IMR-90 (cell line): ENCODE results near the gene EMC8. TPM values are rescaled to one million over a fixed set of nuclear protein-coding genes. Genes with fewer than 3 reads are reported as not detected.

Experiments
- ATAC-seq: fragments of 200-7000 bp; cut with Tn5 transposase; 2 replicates; pipeline ENCODE4 v1.9.1; 2020; ENCODE audit warnings: low read depth, mild to moderate bottlenecking, moderate library complexity
- BruUV-seq: library from RNA; stranded (reverse); fragments of 400-500 nt; replicated peaks from 2 replicates; lab custom pipeline; 2021; lab: Mats Ljungman, UMichigan
- CTCF ChIA-PET: fragments of 300-600 bp; formaldehyde crosslinking; extraction: SDS; loops from one replicate; lab custom pipeline; 2021; ENCODE audit warnings: antibody characterized with exemption; lab: Yijun Ruan, JAX
- POLR2A ChIA-PET: fragments of 300-600 bp; sonication (Branson Sonifier 250); formaldehyde crosslinking; loops from one replicate; lab custom pipeline; 2022; ENCODE audit warnings: antibody characterized with exemption; ENCODE audit not compliant: unreplicated experiment; lab: Charles Lee
- DNase-seq: peaks from one replicate; pipeline ENCODE4 v3.0.0; 2013
- H2AFZ ChIP-seq: replicated peaks from 2 replicates; pipeline ENCODE3; 2013; ENCODE audit warnings: low read length, mild to moderate bottlenecking; ENCODE audit not compliant: poor library complexity
- H2AK5ac ChIP-seq: 2 replicates; pipeline ENCODE4 v1.6.1; 2013; ENCODE audit warnings: low read depth, low read length, inconsistent platforms
- H2AK9ac ChIP-seq: replicated peaks from 2 replicates; pipeline ENCODE3; 2013; ENCODE audit warnings: mild to moderate bottlenecking, low read depth, low read length, moderate library complexity; ENCODE audit not compliant: poor library complexity
- H2BK120ac ChIP-seq: 2 replicates; pipeline ENCODE4 v1.6.1; 2013; ENCODE audit warnings: low read depth, low read length, inconsistent platforms
- H2BK15ac ChIP-seq: 3 replicates; pipeline ENCODE4 v1.6.1; 2013; ENCODE audit warnings: low read depth, low read length, inconsistent platforms
- H2BK20ac ChIP-seq: 2 replicates; pipeline ENCODE4 v1.6.1; 2013; ENCODE audit warnings: low read depth, mild to moderate bottlenecking, inconsistent platforms, low read length, moderate library complexity
- H2BK5ac ChIP-seq: 2 replicates; pipeline ENCODE4 v1.6.1; 2013; ENCODE audit warnings: mild to moderate bottlenecking, low read depth, low read length, inconsistent platforms; ENCODE audit not compliant: poor library complexity, severe bottlenecking
- H3K14ac ChIP-seq: replicated peaks from 2 replicates; pipeline ENCODE4 v1.6.1; 2013; ENCODE audit warnings: low read depth, low read length, inconsistent platforms
- H3K18ac ChIP-seq: 2 replicates; pipeline ENCODE4 v1.6.1; 2013; ENCODE audit warnings: low read depth, low read length, control low read depth
- H3K23ac ChIP-seq: 2 replicates; pipeline ENCODE4 v1.6.1; 2013; ENCODE audit warnings: low read depth, low read length, inconsistent platforms
- H3K27ac ChIP-seq: 2 replicates; pipeline ENCODE4 v1.5.1; 2013; ENCODE audit warnings: mild to moderate bottlenecking, control low read depth, low read length; ENCODE audit not compliant: insufficient read depth
- H3K27me3 ChIP-seq: 2 replicates; pipeline ENCODE4 v1.6.1; 2013; ENCODE audit warnings: low read length; ENCODE audit not compliant: control insufficient read depth, insufficient read depth
- H3K36me3 ChIP-seq: 2 replicates; pipeline ENCODE4 v1.6.1; 2013; ENCODE audit warnings: low read length, mixed read lengths; ENCODE audit not compliant: control insufficient read depth, insufficient read depth
- H3K4ac ChIP-seq: 2 replicates; pipeline ENCODE4 v1.6.1; 2013; ENCODE audit warnings: low read depth, low read length, inconsistent platforms
- H3K4me1 ChIP-seq: 2 replicates; pipeline ENCODE4 v1.6.1; 2013; ENCODE audit warnings: low read length, mixed read lengths; ENCODE audit not compliant: control insufficient read depth, insufficient read depth
- H3K4me2 ChIP-seq: 2 replicates; pipeline ENCODE4 v1.6.1; 2013; ENCODE audit warnings: low read depth, mild to moderate bottlenecking, control low read depth, low read length, moderate library complexity
- H3K4me3 ChIP-seq: 2 replicates; pipeline ENCODE4 v1.5.1; 2013; ENCODE audit warnings: low read depth, mild to moderate bottlenecking, control low read depth, low read length, moderate library complexity; ENCODE audit not compliant: insufficient read depth
- H3K56ac ChIP-seq: 2 replicates; pipeline ENCODE4 v1.6.1; 2013; ENCODE audit warnings: low read length, inconsistent platforms; ENCODE audit not compliant: insufficient read depth; ENCODE audit errors: extremely low read depth
- H3K79me1 ChIP-seq, 2 experiments: 2 replicates each; pipeline ENCODE4 v1.6.1; 2013; ENCODE audit warnings: low read length in 2 of 2, inconsistent platforms in 1 of 2, low read depth in 1 of 2
- H3K9ac ChIP-seq: 2 replicates; pipeline ENCODE4 v1.6.1; 2013; ENCODE audit warnings: low read depth, low read length, control low read depth
- H3K9me1 ChIP-seq: 2 replicates; pipeline ENCODE4 v1.6.1; 2013; ENCODE audit warnings: low read length, inconsistent platforms; ENCODE audit not compliant: insufficient read depth
- H3K9me3 ChIP-seq: 2 replicates; pipeline ENCODE4 v1.6.1; 2013; ENCODE audit warnings: low read length; ENCODE audit not compliant: control insufficient read depth, insufficient read depth
- H4K20me1 ChIP-seq: 2 replicates; pipeline ENCODE4 v1.6.1; 2013; ENCODE audit warnings: low read length, inconsistent platforms; ENCODE audit not compliant: insufficient read depth
- H4K5ac ChIP-seq: 2 replicates; pipeline ENCODE4 v1.6.1; 2013; ENCODE audit warnings: mild to moderate bottlenecking, low read depth, low read length, control low read depth
- H4K8ac ChIP-seq, 2 experiments: 2 replicates each; pipeline ENCODE4 v1.6.1; 2013; ENCODE audit warnings: low read depth in 2 of 2, low read length in 2 of 2, control low read depth in 1 of 2, inconsistent platforms in 1 of 2
- H4K91ac ChIP-seq: 2 replicates; pipeline ENCODE4 v1.6.1; 2013; ENCODE audit warnings: low read depth, low read length, inconsistent platforms; ENCODE audit not compliant: insufficient read depth
- BHLHE40 ChIP-seq: fragments of 150-350 bp; IDR thresholded peaks from 2 replicates; pipeline ENCODE4 v1.6.1; 2016; ENCODE audit warnings: mild to moderate bottlenecking, low read depth, low read length
- CEBPB ChIP-seq: IDR thresholded peaks from 2 replicates; pipeline ENCODE4 v1.6.1; 2012; ENCODE audit warnings: low read depth, low read length, improper control_type of control experiment
- CHD1 ChIP-seq: IDR thresholded peaks from 2 replicates; pipeline ENCODE4 v1.6.1; 2012; ENCODE audit warnings: low read depth, low read length, improper control_type of control experiment
- ELK1 ChIP-seq: fragments of 150-350 bp; IDR thresholded peaks from 2 replicates; pipeline ENCODE4 v1.6.1; 2016; ENCODE audit warnings: low read depth, mild to moderate bottlenecking, low read length, moderate library complexity, borderline replicate concordance
- FOS ChIP-seq: fragments of 150-350 bp; IDR thresholded peaks from 2 replicates; pipeline ENCODE4 v1.6.1; 2016; ENCODE audit warnings: low read depth, low read length
- MXI1 ChIP-seq: IDR thresholded peaks from 2 replicates; pipeline ENCODE4 v1.6.1; 2012; ENCODE audit warnings: low read depth, mild to moderate bottlenecking, low read length, moderate library complexity, borderline replicate concordance
- RFX5 ChIP-seq: IDR thresholded peaks from 2 replicates; pipeline ENCODE4 v1.8.0; 2012; ENCODE audit warnings: low read depth, mild to moderate bottlenecking, low read length, moderate library complexity
- SMC3 ChIP-seq: fragments of 150-350 bp; IDR thresholded peaks from 2 replicates; pipeline ENCODE4 v1.6.1; 2016; ENCODE audit warnings: low read depth, mild to moderate bottlenecking, antibody characterized with exemption, low read length, moderate library complexity
- USF2 ChIP-seq: fragments of 150-350 bp; IDR thresholded peaks from 2 replicates; pipeline ENCODE4 v1.6.1; 2017; ENCODE audit warnings: mild to moderate bottlenecking, antibody characterized with exemption, low read length, low read depth
- WGBS, 2 experiments: methylation state at CpG; one replicate each; pipeline versions ENCODE4 v1.1.5 to v1.1.7; 2013; ENCODE audit warnings: missing lambda C conversion rate in 2 of 2; ENCODE audit not compliant: insufficient read length in 1 of 2; ENCODE audit errors: extremely low coverage in 2 of 2; 5-methylcytosine and 5-hydroxymethylcytosine counted together
- dilution Hi-C: fragments of 300-500 bp; cut with HindIII; formaldehyde crosslinking; loops from one replicate; pipeline ENCODE4 v1.14.3; 2018; ENCODE audit warnings: low sequenced_read_pairs; ENCODE audit not compliant: unreplicated experiment
- in situ Hi-C: fragments of 300-500 bp; cut with MboI; formaldehyde crosslinking; loops from 3 replicates; pipeline ENCODE4 v1.14.3; 2019; ENCODE audit warnings: low sequenced_read_pairs, inconsistent platforms, mixed read lengths
- intact Hi-C: fragments of 100-400 bp; cut with micrococcal nuclease; formaldehyde crosslinking; loops from 2 replicates; pipeline ENCODE4 v1.10.0; 2022
- polyA plus RNA-seq, 3 experiments: library from polyadenylated mRNA; depleted of rRNA; stranded (reverse); fragments of >200 nt; gene quantifications; 2 replicates each; pipeline ENCODE4 v1.2.3, GENCODE V29; 2012; ENCODE audit warnings: low replicate concordance in 1 of 3
- total RNA-seq: library from RNA; depleted of rRNA; stranded (reverse); fragments of >200 nt; gene quantifications from 2 replicates; pipeline ENCODE4 v1.2.3, GENCODE V29; 2012

The EMC8 gene
- total and polyA plus RNA-seq, 2 of the 4 experiments (the other 2 are of a cell fraction), result 23.7 to 48.9 TPM

- Histone ChIP-seq H3K4me2 (no peak overlapping the region), H2AFZ (no peak overlapping the region), H3K4me1 (peaks cover 34% of the 10 kb centered on the region), H4K5ac (no peak overlapping the region), H4K91ac (no peak overlapping the region), H3K56ac (no peak overlapping the region), H3K9me1 (peaks cover 10% of the 10 kb centered on the region), H2BK5ac (no peak overlapping the region), H3K27ac (no peak overlapping the region), H2AK5ac (no peak overlapping the region), H3K14ac (no peak overlapping the region), H3K9ac (no peak overlapping the region), H4K8ac (no peak overlapping the region), H3K23ac (no peak overlapping the region), H2BK15ac (no peak overlapping the region), H3K27me3 (no peaks in the 10 kb centered on the region; the same call in 1 of the 2 replicates), H2BK20ac (no peak overlapping the region), H4K20me1 (peaks cover 7% of the 10 kb centered on the region; the same call in 1 of the 2 replicates), H3K79me1 (peaks cover 5 to 17% of the 10 kb centered on the region in 2 experiments; a peak in 3 of 4 replicates), H3K9me3 (no peaks in the 10 kb centered on the region), H3K18ac (no peak overlapping the region), H3K4ac (no peak overlapping the region), H2AK9ac (no peak overlapping the region), H2BK120ac (no peak overlapping the region), H3K4me3 (no peak overlapping the region), H3K36me3 (no peaks in the 10 kb centered on the region)
- in situ Hi-C loops (no loop called here), dilution Hi-C loops (no loop called here), intact Hi-C loops (loop anchor here (5.0 kb wide), 1 partner anchor 43 kb away; the partner anchor contains the start of genes COX4I1 and EMC8)
- 83% methylated on average over 2 of the region's 7 CpGs; no CpG with 5 or more reads in 1 of the 2 experiments for WGBS, 2 experiments
- ChIA-PET POLR2A (no interaction called here), CTCF (no interaction called here)
- TF ChIP-seq SMC3 (no peak), CHD1 (no peak), FOS (no peak), BHLHE40 (no peak), MXI1 (no peak), RFX5 (no peak), ELK1 (no peak), CEBPB (no peak), USF2 (no peak)
- DNase-seq, result no peak
- ATAC-seq, result no peak
- BruUV-seq, result no TSS peak
Observed at GRCh38 chr16:85754413-85754812, 44.9 kb downstream of the EMC8 start.
